CD14-positive monocyte (primary cell): ENCODE data around the gene KIT. TPM values are rescaled to one million over a fixed set of nuclear protein-coding genes. Genes with fewer than 3 reads are reported as not detected.

ENCODE experiments used
- DNase-seq, 3 donors: peaks; one replicate each; pipeline ENCODE4 v3.0.0-alpha.2; 2011 to 2022
- H2AFZ ChIP-seq: 2 replicates; pipeline ENCODE4 v1.6.0; 2012; ENCODE audit warnings: mild to moderate bottlenecking, low read depth, low read length, inconsistent platforms; ENCODE audit not compliant: insufficient read depth, poor library complexity, severe bottlenecking
- H3K27ac ChIP-seq, 2 donors: 1 replicate in 1 of 2; 2 replicates in 1 of 2; pipeline ENCODE4 v1.5.1; 2012 to 2013; ENCODE audit warnings: low read length in 2 of 2, control low read depth in 1 of 2, inconsistent platforms in 1 of 2, low read depth in 1 of 2, mild to moderate bottlenecking in 1 of 2
- H3K27me3 ChIP-seq, 2 donors: one replicate each; pipeline versions ENCODE4 v1.6.0 to v1.6.1; 2011 to 2013; ENCODE audit warnings: low read length in 2 of 2; ENCODE audit not compliant: control insufficient read depth in 2 of 2, insufficient read depth in 2 of 2
- H3K36me3 ChIP-seq, 2 donors: replicated peaks in 1 of 2; 1 replicate in 1 of 2; 2 replicates in 1 of 2; pipeline versions ENCODE4 v1.5.1 to v1.6.1; 2012 to 2013; ENCODE audit warnings: low read length in 2 of 2, control low read depth in 1 of 2, inconsistent platforms in 1 of 2, mild to moderate bottlenecking in 1 of 2; ENCODE audit not compliant: insufficient read depth in 2 of 2, control insufficient read depth in 1 of 2
- H3K4me1 ChIP-seq, 2 donors: 1 replicate in 1 of 2; 2 replicates in 1 of 2; pipeline versions ENCODE4 v1.5.1 to v1.6.1; 2012 to 2013; ENCODE audit warnings: low read length in 2 of 2, control low read depth in 1 of 2, inconsistent platforms in 1 of 2, mild to moderate bottlenecking in 1 of 2, moderate library complexity in 1 of 2; ENCODE audit not compliant: insufficient read depth in 2 of 2, control insufficient read depth in 1 of 2
- H3K4me2 ChIP-seq: replicated peaks from 2 replicates; pipeline ENCODE3; 2012; ENCODE audit warnings: low read length, moderate library complexity, mild to moderate bottlenecking; ENCODE audit not compliant: poor library complexity, severe bottlenecking; ENCODE audit errors: extremely low read depth
- H3K4me3 ChIP-seq, 3 experiments: fragments of 200-600 bp in 1 of 3; sonication (generic) in 1 of 3; replicated peaks in 1 of 3; 1 replicate in 2 of 3; 2 replicates in 1 of 3; pipeline ENCODE4 v1.5.1; 2011 to 2013; ENCODE audit warnings: low read length in 3 of 3, mild to moderate bottlenecking in 3 of 3, control low read depth in 2 of 3, low read depth in 2 of 3, inconsistent platforms in 1 of 3, moderate library complexity in 1 of 3
- H3K79me2 ChIP-seq: 2 replicates; pipeline ENCODE4 v1.6.0; 2012; ENCODE audit warnings: mild to moderate bottlenecking, control low read depth, inconsistent platforms, low read length, moderate library complexity; ENCODE audit not compliant: insufficient read depth
- H3K9ac ChIP-seq: 2 replicates; pipeline ENCODE4 v1.6.0; 2017; ENCODE audit warnings: low read length, mild to moderate bottlenecking; ENCODE audit not compliant: insufficient read depth, poor library complexity, severe bottlenecking
- H3K9me3 ChIP-seq, 2 donors: replicated peaks in 1 of 2; 1 replicate in 1 of 2; 2 replicates in 1 of 2; pipeline versions ENCODE4 v1.5.1 to v1.6.1; 2012 to 2013; ENCODE audit warnings: low read length in 2 of 2, control low read depth in 1 of 2; ENCODE audit not compliant: control insufficient read depth in 1 of 2, insufficient read depth in 1 of 2
- H4K20me1 ChIP-seq: 2 replicates; pipeline ENCODE4 v1.6.0; 2012; ENCODE audit warnings: mild to moderate bottlenecking, low read length, control low read depth, moderate library complexity; ENCODE audit not compliant: insufficient read depth
- H3K27ac Mint-ChIP-seq, 7 donors: one replicate each; pipeline ENCODE4 v1.8.0; 2020; ENCODE audit warnings: mild to moderate bottlenecking in 7 of 7, mixed read lengths in 7 of 7, moderate library complexity in 6 of 7, inconsistent platforms in 2 of 7
- H3K27me3 Mint-ChIP-seq, 3 donors: one replicate each; pipeline ENCODE4 v1.8.0; 2021 to 2022; ENCODE audit warnings: low read depth in 3 of 3, mild to moderate bottlenecking in 3 of 3, mixed read lengths in 3 of 3, moderate library complexity in 3 of 3, inconsistent platforms in 1 of 3
- H3K36me3 Mint-ChIP-seq, 2 donors: one replicate each; pipeline ENCODE4 v1.8.0; 2020; ENCODE audit warnings: mixed read lengths in 2 of 2, inconsistent platforms in 1 of 2, mild to moderate bottlenecking in 1 of 2
- H3K4me1 Mint-ChIP-seq: one replicate; pipeline ENCODE4 v1.8.0; 2020; ENCODE audit warnings: mild to moderate bottlenecking, mixed read lengths
- H3K4me3 Mint-ChIP-seq, 2 donors: one replicate each; pipeline ENCODE4 v1.8.0; 2020; ENCODE audit warnings: mild to moderate bottlenecking in 2 of 2, mixed read lengths in 2 of 2, moderate library complexity in 1 of 2
- H3K9me3 Mint-ChIP-seq, 7 donors: one replicate each; pipeline ENCODE4 v1.8.0; 2020 to 2022; ENCODE audit warnings: mixed read lengths in 7 of 7, mild to moderate bottlenecking in 6 of 7, moderate library complexity in 6 of 7, inconsistent platforms in 2 of 7
- CTCF ChIP-seq: fragments of 200-600 bp; IDR thresholded peaks from one replicate; pipeline ENCODE4 v1.8.0; 2022; ENCODE audit warnings: antibody characterized with exemption, mild to moderate bottlenecking
- WGBS: methylation state at CpG from one replicate; pipeline ENCODE4 v1.1.5; 2013; ENCODE audit warnings: missing lambda C conversion rate; ENCODE audit not compliant: insufficient coverage; 5-methylcytosine and 5-hydroxymethylcytosine counted together
- intact Hi-C, 2 donors: fragments of 100-400 bp; cut with micrococcal nuclease; formaldehyde crosslinking; loops; one replicate each; pipeline versions ENCODE4 v1.15.0 to v1.15.1; 2023
- polyA plus RNA-seq, 3 donors: library from polyadenylated mRNA; depleted of rRNA in 1 of 3; unstranded in 2 of 3; stranded (reverse) in 1 of 3; fragments of 300-500 nt in 2 of 3; fragments of >200 nt in 1 of 3; fragmentation: Illumina TruSeq in 2 of 3; gene quantifications; 1 replicate in 2 of 3; 2 replicates in 1 of 3; pipeline ENCODE4 v1.2.3, GENCODE V29; 2012 to 2021

The KIT gene
- polyA plus RNA-seq, 3 donors = not detected

- no peaks in the 10 kb centered on the region for H3K27me3 ChIP-seq
- no peak overlapping the region for H2AFZ ChIP-seq
- H3K4me2 ChIP-seq = no peak overlapping the region
- no peaks in the 10 kb centered on the region for H3K9me3 ChIP-seq
- Mint-ChIP-seq H3K4me3 (no peak overlapping the region), H3K4me1 (no peaks in the 10 kb centered on the region), H3K27ac (no peak overlapping the region), H3K27me3 (peaks cover 0 to 1% (median 0%) of the 10 kb centered on the region in 3 donors), H3K9me3 (peaks cover 0 to 4% (median 3%) of the 10 kb centered on the region in 7 donors), H3K36me3 (no peaks in the 10 kb centered on the region)
- H3K9ac ChIP-seq = no peak overlapping the region
- DNase-seq = no peak
- WGBS = 100% methylated on average over 1 of the region's 4 CpGs
- H3K36me3 ChIP-seq = no peaks in the 10 kb centered on the region
- TF ChIP-seq CTCF = no peak
- H3K79me2 ChIP-seq = no peaks in the 10 kb centered on the region
- H3K4me1 ChIP-seq = no peaks in the 10 kb centered on the region
- no peaks in the 10 kb centered on the region for H4K20me1 ChIP-seq
- intact Hi-C loops = no loop called here
- H3K27ac ChIP-seq = no peak overlapping the region
- H3K4me3 ChIP-seq = no peak overlapping the region
These were observed 43.6 kb upstream of the KIT start for GRCh38 chr4:54614149-54614548.

GRCh38 chr4:54620773-54621172 lies 37.0 kb upstream of the KIT start:
- H3K4me2 ChIP-seq = no peak overlapping the region
- no peaks in the 10 kb centered on the region for H4K20me1 ChIP-seq
- Mint-ChIP-seq H3K9me3 (peaks cover 0 to 3% (median 0%) of the 10 kb centered on the region in 7 donors), H3K4me3 (no peak overlapping the region), H3K27me3 (peaks cover 0 to 9% (median 1%) of the 10 kb centered on the region in 3 donors), H3K4me1 (no peaks in the 10 kb centered on the region), H3K36me3 (no peaks in the 10 kb centered on the region), H3K27ac (no peak overlapping the region)
- H3K27ac ChIP-seq = no peak overlapping the region
- intact Hi-C loops = no loop called here
- TF ChIP-seq CTCF = no peak
- no peak overlapping the region for H3K4me3 ChIP-seq
- H3K27me3 ChIP-seq = no peaks in the 10 kb centered on the region
- no CpG with 5 or more reads among the region's 3 CpGs for WGBS
- DNase-seq = no peak
- no peaks in the 10 kb centered on the region for H3K9me3 ChIP-seq
- no peaks in the 10 kb centered on the region for H3K4me1 ChIP-seq
- no peak overlapping the region for H2AFZ ChIP-seq
- H3K9ac ChIP-seq = no peak overlapping the region
- no peaks in the 10 kb centered on the region for H3K36me3 ChIP-seq
- no peaks in the 10 kb centered on the region for H3K79me2 ChIP-seq
